LNCaP clone FGC (cell line): ENCODE results near the gene TMEM187.
"Not testable (repeated sequence)": the region's sequence is repeated elsewhere in the genome, so short reads cannot be mapped to it uniquely, and the experiment has no call there.

ENCODE experiments used
- DNase-seq: peaks from one replicate; pipeline ENCODE4 v3.0.0-alpha.2; 2011; ENCODE audit warnings: low read depth
- H3K4me3 ChIP-seq: 2 replicates; pipeline ENCODE4 v1.5.1; 2011; ENCODE audit warnings: mild to moderate bottlenecking, low read depth, low read length, control low read depth
- CTCF ChIP-seq: IDR thresholded peaks from 2 replicates; pipeline ENCODE4 v1.5.1; 2012; ENCODE audit warnings: mild to moderate bottlenecking; ENCODE audit not compliant: control insufficient read depth, insufficient read depth; ENCODE audit errors: extremely low read depth

TMEM187 gene

DNA sequence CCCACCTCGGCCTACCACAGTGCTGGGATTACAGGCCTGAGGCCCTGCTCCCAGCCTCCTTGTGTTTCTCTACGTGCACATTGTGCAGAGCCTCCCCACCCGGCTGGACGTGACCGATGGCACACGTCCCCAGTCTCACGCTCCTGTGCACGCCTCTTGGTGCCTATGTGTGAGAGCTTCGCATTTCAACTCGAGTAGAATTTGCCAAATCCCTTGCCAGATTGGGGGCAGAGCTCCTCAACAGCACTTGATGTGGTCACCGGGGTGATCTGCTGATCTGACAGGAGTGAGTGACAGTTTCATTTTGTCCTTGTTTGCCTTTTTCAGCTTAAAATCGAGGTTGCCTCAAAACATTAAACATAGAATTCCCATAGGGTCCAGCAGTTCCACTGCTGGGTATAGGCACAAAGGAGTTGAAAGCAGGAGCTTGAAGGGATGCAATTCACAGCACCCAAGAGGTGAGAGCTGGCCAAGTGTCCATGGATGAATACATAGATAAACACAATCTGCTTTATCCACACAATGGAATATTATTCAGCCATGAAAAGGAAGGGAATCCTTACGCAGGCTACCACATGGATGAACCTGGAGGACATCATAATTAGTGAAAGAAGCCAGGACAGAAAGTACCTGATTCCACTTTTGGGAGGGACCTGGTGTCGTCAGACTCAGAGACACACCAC, 17.6 kb downstream of the TMEM187 start:
- no peak overlapping the region for H3K4me3 ChIP-seq
- no peak for DNase-seq
- TF ChIP-seq CTCF: no peak

GRCh38 chrX:153991013-153991580, 18.5 kb downstream of the TMEM187 start:
- no peak for DNase-seq
- no peak for TF ChIP-seq CTCF
- no peak overlapping the region for H3K4me3 ChIP-seq

- no peak for TF ChIP-seq CTCF
- H3K4me3 ChIP-seq: no peak overlapping the region
- DNase-seq: no peak
These were observed 19.6 kb downstream of the TMEM187 start for GRCh38 chrX:153992180-153992579.

DNA sequence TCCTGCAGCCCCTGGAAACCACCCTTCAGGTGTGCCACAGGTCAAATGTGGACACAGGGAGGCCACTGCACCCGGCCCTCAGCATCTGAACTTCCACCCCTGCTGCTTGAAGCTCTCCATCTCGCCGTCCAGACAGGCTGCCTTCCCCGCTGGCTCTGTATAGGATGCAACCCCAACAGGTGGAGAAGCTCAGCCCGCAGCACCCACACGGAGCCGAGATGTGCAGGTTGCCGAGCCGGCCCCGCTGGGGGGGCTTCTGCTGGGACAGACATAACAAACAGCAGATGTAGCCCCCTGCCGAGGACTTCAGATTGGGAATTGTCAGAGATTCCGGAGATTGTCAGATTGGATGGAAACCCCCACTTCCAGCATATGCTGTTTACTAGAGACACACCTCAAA, 20.5 kb downstream of the TMEM187 start:
- H3K4me3 ChIP-seq: no peak overlapping the region
- no peak for DNase-seq
- no peak for TF ChIP-seq CTCF

DNA sequence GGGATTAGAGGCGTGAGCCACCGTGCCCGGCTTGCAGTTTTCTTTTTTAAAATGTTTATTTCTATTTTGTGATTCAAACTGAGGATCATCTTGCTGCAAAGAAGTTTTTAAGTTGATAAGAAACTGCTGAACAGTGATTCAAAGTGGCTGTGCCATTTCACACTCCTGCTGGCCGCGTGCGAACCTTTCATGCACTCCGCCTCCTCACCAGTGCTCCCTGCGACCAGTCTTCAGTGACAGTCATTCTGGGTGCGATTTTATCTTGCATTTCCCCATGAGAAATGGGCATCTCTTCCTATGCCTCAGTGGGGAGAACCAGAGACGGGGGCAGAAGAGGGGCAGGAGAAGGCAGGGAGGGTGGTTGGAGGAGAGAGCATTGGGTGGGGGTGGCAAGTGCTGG, 21.4 kb downstream of the TMEM187 start:
- no peak overlapping the region for H3K4me3 ChIP-seq
- TF ChIP-seq CTCF: no peak
- DNase-seq: no peak

DNA sequence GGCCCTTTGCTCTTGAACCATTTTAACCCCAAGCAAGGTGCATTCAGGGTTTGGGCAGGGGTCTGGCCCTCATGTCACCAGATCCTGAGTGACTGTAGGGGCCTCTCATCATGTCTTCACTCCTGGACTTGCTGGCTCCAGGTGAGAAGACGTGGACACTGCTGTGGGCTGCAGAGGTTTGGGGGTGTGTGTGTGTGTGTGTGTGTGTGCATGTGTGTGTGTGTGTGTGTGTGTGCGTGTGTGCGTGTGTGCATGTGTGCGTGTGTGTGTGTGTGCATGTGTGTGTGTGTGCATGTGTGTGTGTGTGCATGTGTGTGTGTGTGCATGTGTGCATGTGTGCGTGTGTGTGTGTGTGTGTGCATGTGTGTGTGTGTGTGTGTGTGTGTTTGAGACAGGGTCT, 21.8 kb downstream of the TMEM187 start:
- H3K4me3 ChIP-seq, DNase-seq: not testable (repeated sequence)

GRCh38 chrX:153995504-153995903, 22.9 kb downstream of the TMEM187 start:
- no peak for DNase-seq
- no peak overlapping the region for H3K4me3 ChIP-seq
- TF ChIP-seq CTCF: no peak
